ENCODE measurements around the gene ITIH4. TPM values are rescaled to one million over a fixed set of nuclear protein-coding genes. Genes with fewer than 3 reads are reported as not detected.

ITIH4 gene
- 0.21 TPM in 1 of 2 replicates, not detected in the other for total RNA-seq (2014; rRNA removed; shearing (Covaris generic))
- polyA plus RNA-seq (2015; cell fraction: cytosol; rRNA removed) = 0.04 and 0.15 TPM in 2 replicates
- 3.4 and 18.4 TPM in 2 replicates for polyA plus RNA-seq (2015; cell fraction: nucleus; rRNA removed)

DNA sequence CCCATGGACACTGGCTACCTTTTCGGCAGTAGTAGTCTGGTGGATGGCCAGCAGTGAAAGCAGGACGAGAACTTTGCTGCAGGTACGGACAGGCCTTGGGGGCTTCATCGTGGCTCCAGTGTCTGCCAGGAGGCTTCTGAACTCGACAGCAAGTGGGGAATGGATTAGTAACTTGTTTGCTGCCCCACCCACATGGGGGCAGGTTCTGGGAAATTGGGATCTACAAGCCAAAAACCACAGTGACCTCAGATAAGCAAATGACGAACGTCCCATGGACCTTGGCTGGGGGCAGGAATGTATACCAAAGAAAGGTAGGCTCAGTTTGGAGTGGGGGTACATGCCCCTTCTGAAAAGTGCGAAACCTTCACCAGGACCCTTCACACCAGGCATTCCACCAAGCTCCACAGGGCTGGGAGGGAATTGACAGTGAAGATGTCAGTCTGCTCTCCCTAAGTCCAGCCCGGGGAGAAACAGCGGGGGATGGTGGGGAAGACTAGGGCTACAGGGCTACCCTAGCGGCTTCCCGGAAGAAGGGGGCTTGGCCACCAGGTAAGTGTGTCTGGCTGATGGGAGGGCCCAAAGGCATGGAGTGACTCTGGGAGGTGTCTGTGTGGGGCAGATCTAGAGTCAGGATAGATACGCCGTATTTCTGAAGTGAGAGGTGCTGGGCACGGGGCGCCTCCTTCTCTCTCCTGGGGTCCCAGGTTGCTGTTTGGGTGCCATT is at the start of gene ITIH4:
ITIH4 (minus strand) TSS at position 138 of the 724 bp plus-strand sequence; CDS start at position 108, 30 bp downstream.
- in situ Hi-C loops (cut with HindIII; ENCODE audit: low pct_unique_long_range_greater_than_20kb, low sequenced_read_pairs) = no loop called here
- DNase-seq (ENCODE audit: low read depth, low spot score) = no peak

DNA sequence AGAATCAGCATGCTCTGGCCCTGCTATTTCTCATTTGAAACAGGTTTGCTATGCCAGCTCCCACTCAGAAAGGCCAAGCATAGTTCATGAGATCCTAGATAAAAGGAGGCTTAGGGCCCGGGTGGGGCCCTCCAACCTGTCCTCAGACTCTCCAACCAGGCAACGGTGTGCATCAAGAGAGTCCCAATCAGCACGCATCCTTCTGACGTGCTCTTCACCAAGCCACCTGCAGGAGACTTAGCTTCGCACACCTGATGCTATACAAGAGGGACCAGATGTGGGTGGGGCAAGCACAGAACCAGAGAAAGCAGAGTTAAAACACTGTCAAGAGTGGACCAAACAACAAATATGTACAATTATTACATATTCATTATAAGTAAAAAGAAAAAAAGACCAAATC is 49.6 kb upstream of the ITIH4 start:
- no peak for DNase-seq (ENCODE audit: low read depth, low spot score)
- in situ Hi-C loops (cut with HindIII; ENCODE audit: low pct_unique_long_range_greater_than_20kb, low sequenced_read_pairs) = no loop called here

DNA sequence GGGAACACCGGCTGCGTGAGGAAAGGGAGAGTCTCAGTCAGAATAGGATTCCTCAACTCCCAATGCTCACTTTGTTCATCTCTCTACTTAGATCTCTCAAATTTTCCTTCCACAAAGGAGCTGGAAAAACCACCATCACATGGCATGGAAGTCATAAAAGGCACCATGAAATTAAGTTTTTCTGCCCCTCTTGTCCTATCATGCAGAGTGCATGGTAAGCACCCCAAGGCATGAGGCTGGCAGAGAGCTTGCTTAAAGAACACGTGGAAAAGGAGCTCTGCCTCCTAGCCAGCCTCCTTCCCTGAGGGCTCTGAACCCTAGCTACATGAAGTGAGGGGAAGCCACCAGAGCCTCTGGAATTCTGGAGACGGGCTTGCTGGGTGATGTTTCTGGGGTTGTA is 49.1 kb upstream of the ITIH4 start:
- no peak for DNase-seq (ENCODE audit: low read depth, low spot score)
- in situ Hi-C loops (cut with HindIII; ENCODE audit: low pct_unique_long_range_greater_than_20kb, low sequenced_read_pairs) = no loop called here

DNA sequence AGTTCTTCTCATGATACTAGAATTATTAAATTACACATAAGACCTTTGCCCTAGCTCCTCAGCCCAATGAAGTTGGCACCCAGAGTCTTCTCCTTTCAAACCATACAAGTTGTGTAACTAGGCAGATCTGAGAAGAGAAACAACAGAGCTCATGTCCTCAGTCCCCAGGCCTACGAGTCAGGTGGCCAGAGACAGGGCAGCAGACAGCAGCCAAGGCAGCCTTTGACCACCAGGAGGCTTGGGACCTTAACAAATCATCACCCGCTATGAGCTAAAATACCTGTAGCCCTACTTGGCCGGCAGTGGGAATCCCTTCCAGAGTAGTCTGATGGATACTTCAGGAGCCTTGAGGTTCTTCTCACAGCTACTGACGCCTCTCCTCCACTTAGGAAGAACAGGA is 48.6 kb upstream of the ITIH4 start:
- DNase-seq (ENCODE audit: low read depth, low spot score) = no peak
- in situ Hi-C loops (cut with HindIII; ENCODE audit: low pct_unique_long_range_greater_than_20kb, low sequenced_read_pairs) = no loop called here

DNA sequence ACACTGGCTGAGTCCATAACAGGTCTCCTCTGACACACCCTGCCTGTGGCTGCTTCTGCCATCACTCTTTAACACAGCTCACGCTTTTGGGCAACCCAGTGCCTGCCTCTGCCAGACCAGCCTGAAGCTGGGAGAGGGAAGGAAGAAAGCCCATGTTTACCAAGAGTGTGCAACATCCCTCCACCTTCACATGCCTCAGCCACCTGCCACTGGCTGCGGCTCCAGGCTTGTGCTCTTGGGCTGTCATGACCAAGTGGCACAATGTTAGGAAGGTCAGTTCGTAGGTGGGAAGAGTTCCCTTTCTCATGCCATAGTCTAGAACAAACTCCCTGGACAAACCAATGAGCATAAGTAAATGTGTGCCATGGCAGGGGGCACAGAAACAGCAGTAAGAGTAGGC is 46.6 kb upstream of the ITIH4 start:
- in situ Hi-C loops (cut with HindIII; ENCODE audit: low pct_unique_long_range_greater_than_20kb, low sequenced_read_pairs) = no loop called here
- DNase-seq (ENCODE audit: low read depth, low spot score) = no peak

DNA sequence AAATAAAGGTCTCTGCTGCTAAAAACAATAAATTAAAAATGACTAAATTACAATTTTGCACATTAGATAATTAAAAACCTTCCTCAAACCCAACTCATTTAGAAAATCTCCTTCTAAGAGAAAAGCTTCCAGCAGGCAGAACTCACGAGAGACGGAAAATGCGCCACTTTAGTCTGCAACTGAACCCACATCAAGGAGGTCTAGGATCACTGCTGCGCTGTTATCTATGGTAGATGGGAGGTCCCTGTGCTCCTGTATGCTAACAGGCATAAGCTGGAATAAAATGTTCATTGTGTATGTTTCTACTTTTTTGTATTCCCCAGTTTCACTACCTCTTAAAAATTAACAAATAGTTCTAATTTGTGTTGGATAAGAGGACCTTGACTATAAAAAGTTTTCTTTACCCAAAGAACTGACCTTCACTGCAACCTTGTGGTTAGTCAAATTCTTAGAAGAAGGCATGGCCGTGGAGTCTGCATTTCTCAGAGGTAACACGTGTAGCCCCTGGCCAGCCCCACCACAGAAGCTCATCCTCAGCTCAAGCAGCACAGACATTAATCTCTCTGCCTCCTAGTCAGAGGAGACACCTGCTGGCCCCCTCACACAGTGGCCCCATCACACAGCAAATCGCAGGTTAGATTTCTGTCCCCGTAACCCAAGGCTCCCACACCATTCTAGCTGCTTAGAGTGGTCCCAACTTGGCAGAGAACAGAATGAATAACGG is 44.6 kb upstream of the ITIH4 start:
- DNase-seq (ENCODE audit: low read depth, low spot score) = no peak
- in situ Hi-C loops (cut with HindIII; ENCODE audit: low pct_unique_long_range_greater_than_20kb, low sequenced_read_pairs) = no loop called here

DNA sequence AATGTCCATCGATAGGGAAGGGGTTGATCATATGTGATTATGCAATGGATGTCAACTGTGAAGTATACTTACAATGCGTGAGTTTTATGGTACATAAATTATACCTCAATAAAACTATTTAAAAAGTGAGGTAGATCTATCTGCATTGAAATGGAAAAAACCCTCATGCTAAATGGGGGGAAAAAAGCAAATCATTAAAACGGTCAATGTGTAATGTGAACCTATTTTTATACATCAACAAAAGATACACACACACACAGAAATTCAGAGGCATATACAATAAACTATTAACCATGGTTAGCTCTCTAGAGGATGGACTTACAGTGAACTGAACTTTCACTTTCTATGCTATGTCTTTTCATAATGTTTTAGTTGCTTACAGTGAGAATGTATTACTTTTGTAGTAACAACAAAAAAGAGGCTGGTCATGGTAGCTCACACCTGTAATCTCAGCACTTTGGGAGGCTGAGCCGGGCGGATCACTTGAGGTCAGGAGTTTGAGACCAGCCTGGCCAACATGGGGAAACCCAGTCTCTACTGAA is 43.8 kb upstream of the ITIH4 start:
- no peak for DNase-seq (ENCODE audit: low read depth, low spot score)
- in situ Hi-C loops (cut with HindIII; ENCODE audit: low pct_unique_long_range_greater_than_20kb, low sequenced_read_pairs) = no loop called here

DNA sequence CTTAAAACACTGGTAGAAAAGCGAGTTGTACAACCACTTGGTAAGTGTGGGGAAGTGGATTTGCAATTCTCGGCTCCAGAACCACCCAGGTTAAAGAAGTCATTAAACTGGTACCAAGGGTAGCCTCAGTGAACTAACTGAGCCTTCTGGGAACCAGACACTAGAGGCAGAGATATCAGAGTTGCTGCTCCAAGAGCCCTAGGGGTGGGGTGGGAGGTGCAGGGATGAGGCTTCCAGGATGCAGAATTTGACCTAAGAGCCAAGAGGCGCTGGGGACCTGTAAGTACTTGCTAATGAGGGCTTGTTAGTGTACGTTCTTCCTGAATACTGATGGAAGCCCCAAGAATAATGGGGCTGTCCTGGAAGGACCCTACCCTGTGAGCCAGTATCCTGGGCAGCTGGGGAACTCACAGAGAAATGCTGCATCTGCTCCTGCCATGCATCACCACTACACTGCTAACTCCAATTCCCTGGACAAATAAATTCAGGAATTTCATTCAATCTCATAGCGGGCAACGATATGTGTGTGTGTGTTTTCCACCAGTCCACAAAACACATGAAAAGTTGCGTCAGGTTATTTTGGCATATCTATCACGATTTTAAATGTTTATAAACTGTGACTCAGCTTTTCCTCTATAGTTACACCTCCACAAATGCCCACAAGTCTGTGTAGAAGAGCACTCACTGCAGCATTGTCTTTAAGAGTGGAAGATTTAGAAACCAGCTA is 43.1 kb upstream of the ITIH4 start:
- in situ Hi-C loops (cut with HindIII; ENCODE audit: low pct_unique_long_range_greater_than_20kb, low sequenced_read_pairs) = no loop called here

DNA sequence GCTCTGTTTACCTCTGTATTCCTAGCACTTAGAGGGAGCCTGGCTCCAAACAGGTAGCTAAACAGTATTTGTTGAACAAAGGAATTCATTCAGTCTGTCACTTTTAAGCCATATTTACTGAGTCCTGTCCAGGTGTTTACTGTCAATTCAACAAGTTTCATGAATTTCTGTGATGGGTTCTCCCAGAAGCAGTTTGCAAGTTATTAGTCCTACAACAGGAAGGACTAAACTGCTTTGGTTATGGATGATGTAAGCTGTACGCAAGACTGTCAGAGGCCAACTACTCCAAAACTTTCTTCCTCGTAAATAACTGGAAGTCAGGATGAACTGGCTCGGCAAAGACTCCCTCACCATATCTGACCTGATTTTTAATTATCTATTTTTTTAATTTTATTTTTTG is 41.8 kb upstream of the ITIH4 start:
- in situ Hi-C loops (cut with HindIII; ENCODE audit: low pct_unique_long_range_greater_than_20kb, low sequenced_read_pairs) = no loop called here
- no peak for DNase-seq (ENCODE audit: low read depth, low spot score)

More for the DNA sequence above, 43.1 kb upstream of the ITIH4 start:
- no peak for DNase-seq (ENCODE audit: low read depth, low spot score)

DNA sequence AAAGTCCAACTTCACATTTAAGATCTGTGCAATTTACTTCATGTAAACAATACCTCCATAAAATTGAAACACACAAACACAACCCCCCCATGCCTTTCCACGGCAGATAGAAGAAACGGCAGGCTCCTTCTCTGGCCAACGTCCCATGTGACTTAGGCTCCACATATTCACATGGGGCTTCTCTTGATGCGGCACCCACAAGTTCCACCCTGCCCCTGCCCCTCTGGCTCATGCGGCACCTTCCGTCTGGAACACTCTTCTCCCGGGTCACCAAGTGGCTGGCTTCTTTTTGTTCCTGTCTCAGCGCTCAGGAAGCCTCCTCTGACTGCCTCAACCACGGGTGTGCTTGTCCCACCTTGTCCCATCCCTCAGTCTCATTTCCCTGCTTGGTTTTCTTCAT is 41.3 kb upstream of the ITIH4 start:
- in situ Hi-C loops (cut with HindIII; ENCODE audit: low pct_unique_long_range_greater_than_20kb, low sequenced_read_pairs) = no loop called here
- DNase-seq (ENCODE audit: low read depth, low spot score) = no peak

DNA sequence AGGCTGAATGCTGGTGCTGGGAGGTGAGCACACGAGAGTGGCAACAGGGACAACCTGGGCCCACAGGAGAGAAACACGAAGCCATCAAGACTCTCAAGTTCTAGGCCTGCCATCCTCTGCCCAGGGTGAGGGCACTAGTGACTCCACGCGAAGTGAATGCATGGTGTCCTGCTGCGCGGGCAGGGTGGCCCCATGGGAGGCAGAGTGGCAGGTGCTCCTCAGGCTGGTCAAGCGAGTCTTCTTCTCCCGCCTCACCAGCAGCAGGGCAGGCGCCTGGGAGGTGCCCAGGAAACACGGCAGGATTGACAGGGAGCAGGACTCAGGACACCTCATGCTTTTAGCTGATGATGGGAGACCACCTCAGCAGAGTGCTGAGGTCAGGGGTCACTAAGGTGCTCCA is 40.0 kb upstream of the ITIH4 start:
- in situ Hi-C loops (cut with HindIII; ENCODE audit: low pct_unique_long_range_greater_than_20kb, low sequenced_read_pairs) = no loop called here
- DNase-seq (ENCODE audit: low read depth, low spot score) = no peak

DNA sequence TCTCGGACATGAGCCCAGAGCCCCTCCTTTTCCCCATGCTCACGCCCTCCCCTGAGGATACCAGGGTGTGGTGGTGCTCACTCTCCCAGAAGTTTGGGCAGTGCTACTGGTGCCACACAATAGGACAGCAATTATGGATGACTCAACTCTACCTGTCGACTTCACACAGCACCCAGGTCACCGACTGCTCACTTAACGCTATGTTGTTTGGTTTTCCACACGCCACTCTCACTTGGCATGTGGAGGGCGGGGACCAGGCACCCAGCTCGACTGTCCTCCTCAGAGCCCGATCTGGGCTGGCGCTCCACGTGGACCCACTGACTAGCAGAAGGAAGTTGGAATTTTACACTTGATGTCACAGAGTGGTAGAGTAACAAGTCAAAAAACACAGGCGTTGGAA is 36.0 kb upstream of the ITIH4 start:
- in situ Hi-C loops (cut with HindIII; ENCODE audit: low pct_unique_long_range_greater_than_20kb, low sequenced_read_pairs) = no loop called here

DNA sequence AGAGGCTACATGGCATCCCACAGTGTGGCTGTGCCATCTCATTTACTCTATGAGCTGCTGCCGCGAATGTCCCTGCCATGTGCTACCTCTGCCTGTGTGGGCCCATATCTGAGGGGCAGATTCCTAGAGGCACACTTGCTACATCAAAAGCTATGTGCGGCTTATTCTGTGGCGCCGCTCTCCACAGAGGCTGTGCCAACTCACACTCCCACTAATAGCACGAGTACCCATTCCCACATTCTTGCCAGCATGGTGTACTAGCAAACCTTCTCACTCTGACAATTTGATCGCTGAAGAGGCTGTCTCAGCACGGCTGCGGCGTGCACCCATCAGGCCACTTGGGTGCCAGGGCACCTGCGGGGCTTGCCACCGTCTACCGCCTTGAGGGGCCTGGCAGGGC is 35.5 kb upstream of the ITIH4 start:
- no peak for DNase-seq (ENCODE audit: low read depth, low spot score)

More for the DNA sequence above, 36.0 kb upstream of the ITIH4 start:
- DNase-seq (ENCODE audit: low read depth, low spot score) = no peak

DNA sequence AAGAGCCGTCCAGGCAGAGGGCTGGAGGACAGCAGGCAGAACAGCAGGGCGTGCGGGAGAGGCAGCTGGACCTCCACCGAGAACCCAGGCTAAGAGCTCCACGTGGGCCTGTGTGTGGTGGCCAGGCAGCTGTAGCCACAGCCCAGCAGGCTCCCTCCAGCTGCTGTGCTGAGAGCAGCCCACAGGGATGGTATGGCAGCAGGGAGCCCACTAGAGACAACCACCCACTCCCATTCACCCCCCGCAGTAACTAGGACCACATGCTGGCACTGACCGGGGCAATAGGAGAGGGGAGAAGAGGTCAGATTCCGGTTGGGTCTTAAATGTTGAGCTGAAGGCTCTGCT is 29.9 kb upstream of the ITIH4 start:
- no peak for DNase-seq (ENCODE audit: low read depth, low spot score)
- in situ Hi-C loops (cut with HindIII; ENCODE audit: low pct_unique_long_range_greater_than_20kb, low sequenced_read_pairs) = no loop called here

More for the DNA sequence above, 35.5 kb upstream of the ITIH4 start:
- in situ Hi-C loops (cut with HindIII; ENCODE audit: low pct_unique_long_range_greater_than_20kb, low sequenced_read_pairs) = no loop called here

DNA sequence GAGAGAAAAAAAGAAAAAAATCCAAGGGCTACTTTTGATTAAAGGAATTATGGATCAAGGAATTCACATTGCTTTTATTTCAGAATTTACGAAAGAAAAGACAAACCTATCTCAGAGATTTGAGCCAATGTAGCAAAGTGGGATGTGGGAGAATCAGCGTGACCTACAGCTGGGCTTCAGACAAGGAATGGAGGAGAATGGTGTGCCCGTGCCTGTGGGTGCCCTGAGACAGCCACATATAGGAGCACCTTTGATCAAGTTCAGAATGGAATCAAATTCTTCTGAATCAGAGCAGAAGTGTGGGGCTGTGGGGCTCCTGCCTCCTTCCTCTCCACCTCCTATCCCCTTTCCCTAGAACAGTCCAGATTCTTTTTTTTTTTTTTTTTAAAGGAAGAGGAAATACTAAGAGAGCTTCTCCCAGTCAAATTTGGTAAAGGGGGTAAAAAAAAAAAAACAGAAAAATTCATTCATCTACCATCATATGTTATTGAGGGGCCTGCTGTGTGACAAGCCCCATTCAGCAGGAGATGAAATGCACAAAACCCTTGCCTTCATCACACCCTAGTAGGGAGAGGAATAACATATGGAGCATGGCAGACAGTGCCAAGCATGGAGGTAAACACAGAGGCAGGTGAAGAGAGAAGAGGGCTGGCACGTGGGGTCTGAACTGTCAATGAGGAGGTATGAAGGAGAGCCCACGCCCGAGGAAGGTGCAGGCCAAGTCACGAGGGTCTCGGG is 29.4 kb upstream of the ITIH4 start:
- no peak for DNase-seq (ENCODE audit: low read depth, low spot score)
- in situ Hi-C loops (cut with HindIII; ENCODE audit: low pct_unique_long_range_greater_than_20kb, low sequenced_read_pairs) = no loop called here

DNA sequence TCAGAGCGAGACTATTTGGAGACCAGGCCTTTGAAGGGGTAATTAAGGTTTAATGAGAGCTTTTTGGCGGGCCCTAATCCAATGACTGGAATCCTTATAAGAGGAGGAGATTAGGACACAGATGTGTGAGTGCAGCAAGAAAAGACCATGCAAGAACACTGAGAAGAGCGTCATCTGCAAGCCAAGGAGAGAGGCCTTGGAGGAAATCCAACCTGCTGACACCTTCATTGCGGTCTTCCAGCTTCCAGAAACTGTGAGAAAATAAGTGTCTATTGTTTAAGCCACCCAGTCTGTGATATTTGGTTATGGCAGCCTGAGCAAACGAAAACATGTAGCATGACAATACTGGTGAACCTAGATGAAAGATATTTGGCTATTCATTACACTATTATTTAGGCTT is 27.4 kb upstream of the ITIH4 start:
- in situ Hi-C loops (cut with HindIII; ENCODE audit: low pct_unique_long_range_greater_than_20kb, low sequenced_read_pairs) = no loop called here

DNA sequence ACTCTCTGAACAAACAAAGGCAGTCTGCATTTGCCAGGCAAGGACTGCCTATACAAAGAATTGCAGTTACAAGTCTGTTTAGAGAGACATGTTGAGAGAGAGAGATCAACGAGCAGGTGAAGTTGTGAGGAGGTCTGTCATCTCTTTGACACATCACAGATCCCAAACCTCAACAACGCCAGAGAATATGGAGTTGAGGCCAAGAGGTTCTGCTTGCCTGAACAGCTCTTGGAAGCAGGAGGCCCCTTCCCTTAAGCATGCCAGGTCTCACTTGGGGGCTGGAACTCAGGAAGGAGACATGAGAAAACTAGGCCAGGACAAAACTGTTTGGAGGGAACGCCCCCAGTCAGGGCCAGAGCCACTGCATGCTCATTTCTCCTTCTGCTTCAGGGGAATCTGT is 26.7 kb upstream of the ITIH4 start:
- in situ Hi-C loops (cut with HindIII; ENCODE audit: low pct_unique_long_range_greater_than_20kb, low sequenced_read_pairs) = no loop called here

More for the DNA sequence above, 27.4 kb upstream of the ITIH4 start:
- DNase-seq (ENCODE audit: low read depth, low spot score) = no peak

DNA sequence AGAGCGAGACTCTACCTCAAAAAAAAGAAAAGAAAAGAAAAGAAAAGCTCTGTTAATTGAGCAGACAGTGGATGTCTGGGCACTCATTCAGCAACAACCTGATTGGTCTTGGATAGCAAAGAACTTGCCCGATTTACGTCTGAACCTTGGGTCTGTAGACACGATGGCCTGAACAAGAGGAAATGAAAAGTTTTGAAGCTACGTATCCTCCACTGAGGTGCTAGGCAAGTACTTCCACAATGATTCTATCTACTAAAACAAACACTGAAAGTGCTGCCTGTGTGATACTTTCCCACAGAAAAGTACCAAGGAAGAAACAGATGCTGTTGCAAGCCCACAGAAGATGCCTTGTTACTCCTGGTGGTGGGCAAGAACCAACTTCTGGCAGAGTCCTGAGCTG is 26.2 kb upstream of the ITIH4 start:
- in situ Hi-C loops (cut with HindIII; ENCODE audit: low pct_unique_long_range_greater_than_20kb, low sequenced_read_pairs) = no loop called here

More for the DNA sequence above, 26.7 kb upstream of the ITIH4 start:
- DNase-seq (ENCODE audit: low read depth, low spot score) = no peak

More for the DNA sequence above, 26.2 kb upstream of the ITIH4 start:
- no peak for DNase-seq (ENCODE audit: low read depth, low spot score)

Data from SK-MEL-5 (cell line).